Ishikawa (cell line): Measurements from ENCODE around the gene DNASE1L3.

ENCODE experiments used
- CEBPB ChIP-seq: IDR thresholded peaks from 2 replicates; pipeline ENCODE4 v1.6.1; 2012
- CREB1 ChIP-seq: IDR thresholded peaks from 2 replicates; pipeline ENCODE4 v1.6.1; 2012; ENCODE audit warnings: low read depth
- EGR1 ChIP-seq: IDR thresholded peaks from 2 replicates; pipeline ENCODE4 v1.6.1; 2012
- EP300 ChIP-seq: IDR thresholded peaks from 2 replicates; pipeline ENCODE4 v1.6.1; 2012; ENCODE audit warnings: borderline replicate concordance
- FOXM1 ChIP-seq: IDR thresholded peaks from 2 replicates; pipeline ENCODE4 v1.6.1; 2012; ENCODE audit warnings: low read depth, borderline replicate concordance
- RAD21 ChIP-seq: IDR thresholded peaks from 2 replicates; pipeline ENCODE4 v1.6.1; 2012; ENCODE audit warnings: low read depth
- REST ChIP-seq: IDR thresholded peaks from 2 replicates; pipeline ENCODE4 v1.6.1; 2012; ENCODE audit warnings: low read depth, mild to moderate bottlenecking
- TAF1 ChIP-seq: IDR thresholded peaks from 2 replicates; pipeline ENCODE4 v1.6.1; 2012; ENCODE audit warnings: low read depth, mild to moderate bottlenecking
- USF1 ChIP-seq: IDR thresholded peaks from 2 replicates; pipeline ENCODE4 v1.6.1; 2012
- YY1 ChIP-seq: IDR thresholded peaks from 2 replicates; pipeline ENCODE4 v1.6.1; 2012; ENCODE audit warnings: low read depth
- ZBTB7A ChIP-seq: IDR thresholded peaks from 2 replicates; pipeline ENCODE4 v1.6.1; 2012; ENCODE audit warnings: low read depth
- TF ChIP-seq, protein P1 (sequence below): IDR thresholded peaks from 2 replicates; pipeline ENCODE4 v1.6.1; 2012

- TF ChIP-seq, protein P1, sequence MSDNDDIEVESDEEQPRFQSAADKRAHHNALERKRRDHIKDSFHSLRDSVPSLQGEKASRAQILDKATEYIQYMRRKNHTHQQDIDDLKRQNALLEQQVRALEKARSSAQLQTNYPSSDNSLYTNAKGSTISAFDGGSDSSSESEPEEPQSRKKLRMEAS, result no peak
- TF ChIP-seq RAD21 (no peak), EGR1 (no peak), TAF1 (no peak), ZBTB7A (no peak), FOXM1 (no peak), REST (no peak), EP300 (no peak), YY1 (no peak), CEBPB (no peak), CREB1 (no peak), USF1 (no peak)
Observed at GRCh38 chr3:58231666-58232065, 20.9 kb upstream of the DNASE1L3 start.
